HuH-7.5 (cell line): ENCODE results near the gene ZNF45.
"Not testable (repeated sequence)": the region's sequence is repeated elsewhere in the genome, so short reads cannot be mapped to it uniquely, and the experiment has no call there.

ENCODE experiments used
- DNase-seq: peaks from one replicate; pipeline ENCODE4 v3.0.0; 2011; ENCODE audit warnings: low spot score

The ZNF45 gene

DNA sequence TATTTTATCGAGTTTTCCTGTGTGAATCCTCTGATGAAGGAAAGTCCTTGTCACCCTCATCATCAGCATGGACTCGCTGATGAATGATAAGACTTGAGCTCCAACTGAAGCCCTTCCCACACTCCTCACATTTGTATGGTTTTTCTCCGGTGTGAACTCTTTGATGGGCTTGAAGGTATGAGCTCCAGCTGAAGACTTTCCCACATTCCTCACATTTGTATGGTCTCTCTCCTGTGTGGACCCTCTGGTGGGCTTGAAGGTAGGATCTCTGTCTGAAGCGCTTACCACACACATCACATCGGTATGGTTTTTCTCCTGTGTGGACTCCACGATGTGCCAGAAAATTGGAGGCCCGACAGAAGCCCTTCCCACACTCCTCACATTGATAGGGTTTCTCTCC lies 21.7 kb downstream of the ZNF45 start:
- DNase-seq, result no peak

DNA sequence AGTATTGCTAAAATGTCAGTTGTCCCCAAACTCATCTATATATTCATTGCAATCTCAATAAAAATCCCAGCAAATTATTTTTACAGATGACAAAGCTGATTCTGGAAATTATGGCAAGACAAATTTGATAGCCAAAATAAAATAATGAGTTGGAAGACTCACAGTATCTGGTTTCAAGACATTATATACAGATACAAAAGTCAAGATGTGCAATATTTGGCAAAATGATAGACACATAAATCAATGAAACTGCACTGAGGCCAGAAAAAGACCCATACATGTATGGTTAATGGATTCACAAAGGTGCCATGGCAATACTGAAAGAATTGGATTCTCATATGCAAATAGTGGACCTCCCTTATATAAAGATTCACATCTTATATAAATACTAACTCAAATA lies 24.2 kb downstream of the ZNF45 start:
- DNase-seq, result no peak

DNA sequence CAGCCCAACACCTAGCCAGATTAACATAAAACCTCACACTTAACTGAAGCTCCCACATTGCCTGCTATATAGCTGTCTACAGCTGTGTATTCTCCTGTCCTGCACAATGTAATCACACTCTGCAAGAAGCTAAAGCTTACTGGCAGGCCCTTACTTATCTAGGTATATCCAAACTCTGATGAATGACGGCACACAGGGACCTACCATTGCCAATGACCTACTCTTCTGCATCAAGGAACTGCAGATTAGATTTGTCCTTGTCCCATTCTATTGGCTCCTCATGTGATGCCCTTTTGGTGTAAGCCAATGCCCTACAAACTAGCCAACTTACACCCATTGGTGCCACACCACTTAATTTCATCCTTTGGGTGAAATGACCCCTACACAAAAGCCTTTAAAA lies 26.4 kb downstream of the ZNF45 start:
- no peak for DNase-seq

DNA sequence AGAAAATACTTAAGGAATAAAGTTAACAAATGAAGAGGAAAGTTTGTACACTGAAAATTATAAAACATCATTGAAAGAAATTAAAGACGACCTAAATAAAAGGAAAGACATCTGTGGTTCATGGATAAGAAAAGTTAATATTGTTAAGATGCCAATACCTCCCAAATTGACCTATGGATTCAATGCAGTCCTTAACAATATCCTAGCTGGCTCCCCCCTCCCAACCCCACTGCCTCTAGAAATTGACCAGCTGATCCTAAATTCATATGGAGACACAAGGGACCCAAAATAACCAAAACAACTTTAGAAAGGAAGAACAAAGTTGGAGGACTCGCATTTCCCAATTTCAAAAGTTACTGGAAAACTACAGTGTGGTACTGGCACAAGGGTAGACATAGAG lies 28.3 kb downstream of the ZNF45 start:
- DNase-seq, result no peak

DNA sequence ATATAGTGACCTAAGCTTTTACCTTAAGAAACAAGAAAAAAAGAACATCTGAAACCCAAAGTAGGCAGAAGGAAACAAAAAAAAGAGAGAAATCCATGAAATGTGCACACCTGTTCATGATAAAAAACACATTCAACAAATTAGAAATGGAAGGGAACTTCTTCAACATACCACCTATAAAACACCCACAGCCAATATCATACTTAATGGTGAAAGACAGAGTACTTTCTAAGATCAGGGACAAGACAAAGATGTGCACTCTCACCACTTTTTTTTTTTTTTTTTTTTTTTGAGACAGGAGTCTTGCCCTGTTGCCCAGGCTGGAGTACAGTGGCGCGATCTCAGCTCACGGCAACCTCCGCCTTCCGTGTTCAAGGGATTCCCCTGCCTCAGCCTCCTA lies 29.2 kb downstream of the ZNF45 start:
- no peak for DNase-seq

DNA sequence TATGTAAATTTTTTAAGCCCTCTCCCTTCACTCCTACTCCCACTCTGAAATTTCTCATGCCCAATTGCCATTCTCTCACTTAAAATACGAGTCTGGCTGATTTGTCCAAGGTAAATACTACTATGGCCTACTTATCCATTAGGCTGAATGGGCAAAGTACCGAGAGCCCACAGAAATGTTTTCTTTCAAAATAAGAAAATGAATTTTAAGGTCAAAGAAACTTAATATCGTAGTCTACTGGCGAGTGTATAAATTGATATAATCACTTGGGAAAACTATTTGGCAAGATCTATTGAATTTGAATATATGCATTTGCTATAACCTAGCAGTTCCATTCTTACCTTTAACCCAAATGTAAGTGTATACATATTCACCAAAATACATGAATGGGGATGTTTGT lies 32.7 kb downstream of the ZNF45 start:
- no peak for DNase-seq

DNA sequence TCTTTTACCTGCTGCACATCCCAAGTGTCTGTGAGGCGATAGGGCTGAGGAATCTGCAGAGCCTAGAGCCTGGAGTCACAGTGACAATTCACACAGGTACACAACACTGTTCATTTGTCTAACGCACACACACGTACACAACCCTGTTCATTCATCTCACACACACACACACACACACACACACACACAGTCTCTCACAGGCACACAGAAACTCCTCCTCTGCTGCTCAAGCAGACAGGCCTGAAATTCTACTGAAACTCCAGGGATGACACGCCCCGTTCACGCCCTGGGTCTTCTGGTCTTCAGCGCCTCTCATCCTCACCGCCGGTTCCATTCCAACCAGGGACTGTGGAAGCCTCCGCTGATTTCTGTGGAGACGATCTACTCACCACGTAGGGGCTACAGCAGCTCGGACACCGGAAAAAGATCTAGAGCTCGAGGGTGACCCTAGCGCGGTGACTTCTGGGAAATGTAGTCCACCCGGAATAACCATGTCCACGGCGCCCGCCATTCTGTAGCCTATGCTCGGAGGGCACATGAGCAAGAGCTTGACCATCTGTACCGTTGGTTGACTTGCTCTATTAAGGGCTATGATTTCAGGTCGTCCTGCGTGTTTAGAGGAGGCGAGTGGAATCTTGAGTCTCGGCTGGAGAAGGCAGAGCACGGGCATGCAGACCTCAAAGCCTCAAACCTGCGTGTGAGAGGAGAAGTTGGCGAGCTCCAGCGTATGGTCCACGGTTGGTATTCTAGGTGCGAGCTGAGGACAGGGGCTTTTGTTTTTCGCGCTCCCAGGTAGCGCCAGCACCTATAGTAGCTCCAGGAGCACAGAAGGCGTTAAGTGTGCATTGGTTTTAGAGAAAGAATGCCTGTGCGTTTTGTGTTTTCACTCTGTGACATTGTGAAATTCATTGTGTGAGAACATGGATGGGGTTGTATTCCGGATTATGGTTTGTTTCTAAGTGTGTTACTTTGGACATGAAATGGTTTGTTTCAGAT lies 33.4 kb downstream of the ZNF45 start:
- peak; percentile 75 for DNase-seq

DNA sequence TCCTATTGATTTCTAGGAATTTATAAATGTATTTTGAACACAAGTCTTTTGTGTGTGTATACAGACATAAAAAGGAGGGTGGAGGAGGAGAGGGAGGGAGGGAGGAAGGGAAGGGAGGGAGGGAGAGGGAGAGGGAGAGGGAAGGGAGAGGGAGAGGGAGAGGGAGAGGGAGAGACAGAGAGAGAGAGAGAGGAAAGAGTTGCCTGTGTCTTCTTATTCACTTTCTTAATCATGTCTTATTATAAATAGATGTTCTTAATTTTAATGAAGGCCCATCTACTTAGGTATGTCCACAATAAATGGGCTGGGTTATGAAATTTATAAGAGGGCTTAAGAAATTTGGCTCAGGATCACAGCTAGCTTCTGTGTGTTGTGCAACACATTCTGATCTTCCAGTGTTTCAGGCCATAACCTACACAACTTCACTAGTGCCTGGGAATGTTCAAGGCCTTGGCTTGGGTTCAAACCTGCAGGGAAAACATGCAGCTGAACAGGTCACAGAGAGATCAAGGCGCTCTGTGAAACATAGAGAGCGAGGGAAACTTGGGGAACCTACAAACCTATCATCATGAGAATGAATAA lies 39.3 kb downstream of the ZNF45 start:
- no peak for DNase-seq

DNA sequence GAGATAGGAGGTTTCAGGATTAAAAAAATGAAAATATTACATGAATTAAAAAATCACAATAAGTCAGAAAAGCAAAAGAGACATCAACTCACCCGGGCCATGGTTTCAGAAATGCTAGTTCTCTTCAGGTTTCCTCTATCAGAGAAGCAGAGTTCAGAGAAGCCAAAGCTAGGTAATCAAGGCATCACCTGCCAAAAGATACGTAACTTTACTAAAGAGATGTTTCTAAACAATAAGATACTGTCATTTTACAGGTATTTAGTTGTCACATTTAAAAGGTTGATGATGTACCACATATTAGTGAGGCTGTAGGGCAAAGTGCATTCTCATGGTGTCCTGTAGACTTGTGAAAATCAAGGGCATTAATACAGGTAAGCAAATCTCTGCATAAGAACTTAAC lies 51.2 kb downstream of the ZNF45 start, which contains the start of gene ZNF404:
ZNF404 (minus strand) TSS at position 101 of the 400 bp plus-strand sequence.
- DNase-seq, result no peak

DNA sequence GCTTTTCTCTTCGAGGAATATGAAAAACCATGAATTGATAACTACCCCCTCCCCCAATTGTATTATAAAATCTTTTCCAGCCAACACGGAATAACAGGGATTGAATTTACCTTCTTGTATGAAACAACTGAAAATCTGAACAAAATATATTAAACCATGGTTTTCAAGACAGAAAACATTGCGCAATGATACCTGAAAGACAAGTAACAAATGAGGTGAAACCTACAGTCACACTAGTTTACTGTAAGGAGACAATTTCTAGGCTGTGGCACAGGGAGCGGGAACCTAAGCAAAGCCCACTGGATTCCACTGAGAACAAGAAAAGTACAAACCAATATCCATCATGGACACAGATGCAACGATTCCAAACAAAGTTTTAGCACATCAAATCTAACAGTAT lies 54.6 kb downstream of the ZNF45 start:
- no peak for DNase-seq

DNA sequence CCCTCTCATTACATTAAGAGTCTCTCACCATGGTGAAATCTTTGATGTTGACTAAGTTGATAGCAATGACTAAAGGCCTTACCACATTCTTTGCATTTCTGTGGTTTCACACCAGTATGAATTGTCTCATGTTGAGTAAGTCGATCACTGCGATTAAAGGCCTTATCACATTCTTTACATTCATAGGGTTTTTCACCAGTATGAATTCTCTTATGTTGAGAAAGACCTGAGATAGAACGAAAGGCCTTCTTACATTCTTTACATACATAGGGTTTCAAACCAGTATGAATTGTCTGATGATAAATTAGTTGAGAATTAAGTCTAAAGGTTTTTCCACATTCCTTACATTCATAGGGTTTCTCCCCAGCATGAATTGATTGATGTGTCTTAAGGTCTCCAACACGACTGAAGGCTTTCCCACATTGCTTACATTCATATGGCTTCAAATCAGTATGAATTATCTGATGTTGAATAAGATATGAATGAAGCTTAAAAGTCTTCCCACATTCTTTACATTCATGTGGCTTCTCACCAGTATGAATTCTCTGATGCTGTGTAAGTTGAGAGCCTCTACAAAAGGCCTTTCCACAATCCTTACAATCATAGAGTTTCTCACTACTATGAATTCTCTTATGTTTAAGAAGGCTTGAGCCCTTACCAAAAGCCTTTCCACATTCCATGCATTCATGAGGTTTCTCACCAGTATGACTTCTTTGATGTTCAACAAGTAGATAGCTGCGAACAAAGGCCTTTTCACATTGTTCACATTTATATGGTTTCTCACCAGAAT lies 62.3 kb downstream of the ZNF45 start:
- no peak for DNase-seq

DNA sequence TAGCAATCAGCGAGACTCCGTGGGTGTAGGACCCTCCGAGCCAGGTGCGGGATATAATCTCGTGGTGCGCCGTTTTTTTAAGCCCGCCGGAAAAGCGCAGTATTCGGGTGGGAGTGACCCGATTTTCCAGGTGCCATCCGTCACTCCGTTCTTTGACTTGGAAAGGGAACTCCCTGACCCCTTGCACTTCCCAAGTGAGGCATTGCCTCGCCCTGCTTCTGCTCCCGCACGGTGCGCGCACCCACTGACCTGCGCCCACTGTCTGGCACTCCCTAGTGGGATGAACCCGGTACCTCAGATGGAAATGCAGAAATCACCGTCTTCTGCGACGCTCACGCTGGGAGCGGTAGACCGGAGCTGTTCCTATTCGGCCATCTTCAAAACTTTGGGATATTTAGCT lies 68.2 kb downstream of the ZNF45 start:
- DNase-seq, result not testable (repeated sequence)
